Hematopoietic multipotent progenitor cell (in vitro differentiated cells): Measurements from ENCODE around the gene EAF1. TPM values are rescaled to one million over a fixed set of nuclear protein-coding genes. Genes with fewer than 3 reads are reported as not detected.
"Not testable (repeated sequence)": the region's sequence is repeated elsewhere in the genome, so short reads cannot be mapped to it uniquely, and the experiment has no call there.

Source experiments
- DNase-seq, 3 donors: peaks; one replicate each; pipeline ENCODE4 v3.0.0-alpha.2; 2011 to 2015; ENCODE audit warnings: low read depth in 2 of 3, low spot score in 2 of 3
- total RNA-seq: library from RNA; depleted of rRNA; stranded (reverse); fragments of >200 nt; gene quantifications from one replicate; pipeline ENCODE4 v1.2.3, GENCODE V29; 2012

EAF1 gene
- total RNA-seq, 1 donor, result 27.5 TPM

DNA sequence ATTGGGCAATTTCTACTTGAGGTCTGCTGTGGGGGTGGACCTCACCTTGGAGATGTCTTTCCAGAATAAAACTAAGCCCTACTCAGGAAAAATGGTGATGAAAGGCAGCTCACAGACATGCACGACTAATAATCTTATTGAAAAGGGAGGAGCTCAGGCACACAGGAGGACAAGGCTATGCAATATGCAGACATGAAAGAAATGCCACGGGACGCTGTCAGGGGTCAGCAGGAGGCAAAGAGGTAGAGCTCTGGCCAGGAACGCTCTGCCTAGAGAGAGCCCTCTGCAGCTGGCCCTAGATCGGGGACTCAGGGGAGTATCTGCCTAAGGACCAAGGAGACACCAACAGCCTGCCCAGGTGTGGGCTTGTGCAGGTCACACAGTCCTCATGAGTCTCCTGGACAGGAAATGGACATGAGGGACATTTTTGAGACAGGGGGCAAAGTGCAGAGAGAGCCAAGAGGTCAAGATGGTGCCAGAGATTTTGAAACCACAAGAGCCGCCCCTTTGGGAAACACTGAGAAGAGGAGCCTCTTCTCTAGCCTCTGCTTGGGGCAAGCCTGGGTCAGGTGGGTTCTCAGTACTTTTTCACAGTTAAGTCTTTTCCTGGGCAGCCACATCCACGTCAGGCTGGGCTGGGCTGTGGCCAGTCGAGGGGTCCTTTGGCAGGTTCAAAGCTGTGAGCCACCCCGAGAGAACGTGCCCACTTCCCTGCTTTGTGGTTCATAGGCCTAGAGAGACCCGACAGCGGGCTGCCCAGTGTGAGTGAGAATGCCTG, 23.2 kb downstream of the EAF1 start:
- DNase-seq, result no peak

DNA sequence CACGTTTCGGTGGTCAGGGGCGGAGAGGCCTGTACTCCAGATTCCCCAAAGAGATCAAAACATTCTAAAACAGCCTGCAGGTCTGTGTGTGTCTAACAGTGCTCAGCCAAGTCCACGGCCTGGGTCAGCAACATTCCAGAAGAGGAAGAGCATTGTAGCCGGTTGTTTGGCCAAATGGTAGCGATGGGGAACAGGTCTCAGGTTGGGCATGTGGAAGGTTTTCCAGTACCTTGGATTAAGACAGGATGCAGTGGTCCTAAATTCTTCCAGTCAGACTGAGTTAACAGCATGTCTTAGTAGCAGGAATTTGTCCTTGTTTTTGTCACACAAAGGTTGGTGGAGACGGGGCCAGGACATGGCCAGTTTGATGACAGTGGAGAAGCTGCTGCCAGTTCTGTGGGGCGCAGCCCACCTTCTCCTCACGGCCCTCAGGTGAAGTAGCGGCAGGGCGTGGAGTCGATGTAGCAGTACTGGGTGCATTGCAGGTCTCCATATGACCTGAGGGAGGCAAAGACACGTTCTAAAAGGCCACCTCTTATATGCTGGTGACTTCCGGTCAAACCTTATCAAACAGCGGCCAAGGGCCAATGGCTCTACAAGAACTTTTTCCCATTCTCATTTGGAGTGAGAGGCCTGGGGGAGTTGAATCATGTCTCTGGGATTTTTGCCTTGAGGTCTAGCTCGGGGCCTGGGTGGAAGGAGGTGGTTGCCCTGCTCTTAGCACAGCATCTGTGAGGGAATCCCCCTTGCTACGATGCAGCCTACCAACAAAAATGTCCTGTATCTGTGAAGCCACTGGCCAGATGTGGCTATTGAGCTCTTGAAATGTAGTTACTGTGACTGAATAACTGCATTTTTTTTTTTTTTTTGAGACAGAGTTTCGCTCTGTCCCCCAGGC, 24.1 kb downstream of the EAF1 start:
- DNase-seq, result no peak

DNA sequence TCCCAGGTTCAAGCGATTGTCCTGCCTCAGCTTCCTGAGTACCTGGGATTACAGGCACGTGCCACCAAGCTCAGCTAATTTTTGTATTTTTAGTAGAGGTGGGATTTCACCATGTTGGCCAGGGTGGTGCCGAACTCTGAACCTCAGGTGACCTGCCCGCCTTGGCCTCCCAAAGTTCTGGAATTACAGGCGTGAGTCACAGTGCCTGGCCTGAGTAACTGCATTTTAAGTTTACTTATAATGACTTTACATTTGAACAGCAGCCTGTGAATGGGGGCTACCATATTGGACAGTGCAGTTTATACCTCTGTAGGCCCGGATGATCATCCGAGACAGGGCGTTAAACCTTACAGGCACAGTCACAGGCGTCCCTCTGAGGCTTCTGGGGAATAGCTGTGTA, 24.8 kb downstream of the EAF1 start:
- DNase-seq, result no peak

DNA sequence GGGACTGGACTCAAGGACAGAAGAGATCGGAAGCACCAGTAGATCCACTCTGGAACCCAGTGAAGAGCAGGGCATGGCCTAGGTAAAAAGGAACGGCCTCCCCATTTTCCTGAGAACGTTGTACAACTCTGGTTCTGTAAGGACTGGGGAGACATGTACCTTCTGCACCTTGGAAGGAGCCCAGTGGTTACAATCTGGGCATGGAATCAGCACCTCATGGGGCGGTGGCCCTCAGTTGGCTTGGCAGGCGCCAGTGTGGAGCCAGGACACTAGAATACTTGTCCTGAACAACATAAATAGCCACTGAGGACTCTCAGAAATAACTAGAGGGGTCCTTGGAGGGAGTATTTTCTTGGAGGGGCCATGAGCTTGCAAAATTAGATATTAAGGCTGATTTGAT, 25.6 kb downstream of the EAF1 start:
- no peak for DNase-seq

DNA sequence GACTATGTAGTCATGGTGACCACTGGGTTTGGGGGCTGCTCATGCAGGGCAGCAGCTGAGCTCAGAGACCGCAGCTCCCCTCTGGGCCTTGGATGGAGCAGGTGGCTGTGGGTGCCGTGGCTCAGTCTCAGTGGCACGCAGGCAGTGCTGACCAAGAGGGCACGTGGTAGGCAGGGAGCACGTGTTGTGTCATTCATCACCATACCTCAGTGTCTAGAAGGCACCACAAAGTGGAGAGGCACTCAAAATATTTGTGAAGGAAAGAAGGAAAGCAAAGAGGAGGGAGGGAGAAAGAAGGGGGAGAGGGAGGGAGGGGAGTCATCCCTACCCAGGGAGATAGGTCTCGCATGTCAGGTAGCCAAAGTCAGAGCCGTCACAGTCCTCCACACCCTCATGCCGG, 26.1 kb downstream of the EAF1 start:
- no peak for DNase-seq

DNA sequence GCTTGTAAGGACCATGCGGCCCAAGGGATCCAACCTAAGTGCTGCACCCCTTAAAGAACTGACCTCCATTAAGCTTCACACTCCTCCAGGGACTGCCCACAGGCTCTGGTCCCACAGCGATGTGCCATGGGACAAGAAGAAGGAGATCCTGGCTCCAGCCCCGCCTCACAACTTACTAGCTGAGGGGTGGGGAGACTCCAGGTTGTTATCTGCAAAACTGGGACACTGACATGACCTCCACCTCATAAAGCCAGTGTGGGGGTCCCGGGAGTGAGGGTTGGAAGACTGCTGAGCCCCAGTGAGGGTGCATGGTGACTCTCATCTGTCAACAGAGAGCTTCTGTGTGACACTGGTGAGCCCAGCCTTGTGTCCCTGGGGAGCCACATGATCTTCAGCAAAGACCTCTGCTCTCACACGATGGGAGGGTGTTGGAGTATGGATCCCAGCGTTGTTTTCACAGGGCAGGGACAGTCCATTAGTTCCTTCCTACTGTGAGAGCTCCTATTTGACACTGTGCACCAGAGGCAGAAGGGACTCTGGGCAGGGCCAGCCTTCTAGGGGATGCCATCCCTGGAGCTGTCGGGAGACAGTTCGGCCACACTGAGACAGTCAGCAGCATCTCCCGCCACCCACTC, 26.7 kb downstream of the EAF1 start:
- DNase-seq, result no peak

DNA sequence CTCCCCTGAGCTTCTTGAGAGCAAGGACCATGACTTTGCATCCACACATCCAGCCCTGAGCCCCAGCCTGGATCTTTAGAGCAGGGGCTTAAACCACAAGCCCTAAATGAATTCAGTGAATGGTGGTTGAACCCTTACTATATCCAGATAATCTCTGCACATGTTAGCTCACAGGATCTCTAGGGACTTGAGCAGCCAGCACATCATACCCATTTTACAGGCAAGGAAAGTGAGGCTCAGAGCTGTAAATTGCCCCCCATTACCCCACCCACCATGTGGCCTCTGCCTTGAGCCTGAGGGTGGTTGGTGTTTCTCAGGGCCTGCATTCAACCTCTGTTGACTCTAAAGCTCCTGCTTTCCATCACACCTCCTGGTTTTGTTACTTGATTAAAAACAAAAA, 27.6 kb downstream of the EAF1 start:
- DNase-seq, result no peak

DNA sequence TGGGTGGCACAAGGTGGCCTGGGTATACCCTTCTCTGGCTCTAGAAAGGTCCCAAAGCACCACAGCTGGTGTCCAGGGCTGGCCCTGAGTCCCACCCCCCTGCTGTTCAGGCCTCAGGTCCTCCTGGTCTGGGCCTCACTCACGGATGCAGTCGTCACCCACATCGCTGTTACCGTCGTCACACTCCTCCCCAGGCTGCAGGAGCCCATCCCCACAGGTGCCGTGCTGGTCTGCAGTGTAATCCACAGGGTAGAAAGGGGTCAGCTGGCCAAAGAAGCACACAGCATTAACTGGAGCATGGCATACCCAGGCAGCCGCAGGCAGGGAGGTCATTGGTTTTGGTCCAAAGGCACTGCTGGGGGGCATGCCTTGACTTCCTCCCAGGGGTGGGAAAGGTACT, 28.4 kb downstream of the EAF1 start:
- no peak for DNase-seq

DNA sequence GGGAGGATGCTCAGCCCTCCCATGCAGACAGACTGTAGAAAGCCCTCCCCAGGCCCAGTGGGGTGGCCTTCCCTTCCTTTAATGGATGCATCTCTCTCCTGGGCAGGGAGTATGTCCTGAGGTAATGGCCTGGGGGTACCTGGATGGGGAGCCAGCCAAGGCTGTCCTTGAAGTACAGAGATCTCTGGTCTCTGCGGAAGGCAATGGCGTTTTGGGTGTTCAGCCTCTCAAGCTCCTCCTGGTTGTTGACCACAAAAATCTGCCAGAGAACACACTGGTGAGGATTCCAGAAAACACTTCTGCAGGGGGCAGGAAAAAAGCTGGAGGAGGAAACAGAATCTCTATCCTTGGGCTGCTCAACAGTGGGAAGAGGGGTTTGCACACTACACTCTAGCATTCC, 28.9 kb downstream of the EAF1 start:
- no peak for DNase-seq

DNA sequence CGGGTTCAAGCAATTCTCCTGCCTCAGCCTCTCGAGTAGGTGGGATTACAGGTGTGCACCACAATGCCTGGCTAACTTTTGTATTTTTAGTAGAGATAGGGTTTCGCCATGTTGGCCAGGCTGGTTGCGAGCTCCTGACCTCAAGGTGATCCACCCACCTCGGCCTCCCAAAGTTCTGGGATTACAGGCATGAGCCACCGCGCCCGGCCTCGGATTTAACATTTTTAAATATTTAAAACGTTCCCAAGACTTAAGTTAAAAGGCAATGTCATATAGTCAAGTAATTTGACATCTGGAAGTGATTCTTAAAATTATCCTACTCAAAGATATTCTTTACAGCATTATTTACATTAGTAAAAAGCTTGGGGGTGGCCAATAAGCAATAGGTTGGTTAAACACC, 29.5 kb downstream of the EAF1 start:
- DNase-seq, result not testable (repeated sequence)

DNA sequence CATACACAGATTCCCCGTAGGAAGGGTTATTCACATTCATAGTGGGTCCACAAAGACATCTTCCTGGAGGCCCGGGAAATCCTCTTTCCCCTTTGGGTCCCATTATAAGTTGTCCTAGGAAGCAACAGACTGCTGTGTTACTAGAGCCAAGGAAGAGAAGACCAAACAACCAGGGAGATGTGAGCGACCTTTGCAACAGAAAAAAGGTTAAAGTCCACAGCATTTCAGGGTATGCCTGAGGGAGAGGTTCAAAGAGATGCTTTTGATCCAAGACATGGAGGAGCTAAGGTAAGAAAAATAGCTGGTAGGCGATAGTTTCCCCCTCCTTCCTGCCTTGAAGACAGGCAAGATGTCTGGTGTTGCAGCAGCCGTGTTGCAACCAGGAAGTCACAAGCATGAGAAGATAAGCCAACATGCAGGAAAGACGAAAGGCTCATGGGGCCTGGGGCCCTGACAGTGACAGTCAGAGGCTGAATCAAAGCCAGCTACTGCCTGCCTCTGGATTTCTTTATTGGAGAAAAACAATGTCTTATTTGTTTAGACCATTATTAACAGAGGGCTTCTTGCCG, 30.9 kb downstream of the EAF1 start:
- DNase-seq, result no peak

DNA sequence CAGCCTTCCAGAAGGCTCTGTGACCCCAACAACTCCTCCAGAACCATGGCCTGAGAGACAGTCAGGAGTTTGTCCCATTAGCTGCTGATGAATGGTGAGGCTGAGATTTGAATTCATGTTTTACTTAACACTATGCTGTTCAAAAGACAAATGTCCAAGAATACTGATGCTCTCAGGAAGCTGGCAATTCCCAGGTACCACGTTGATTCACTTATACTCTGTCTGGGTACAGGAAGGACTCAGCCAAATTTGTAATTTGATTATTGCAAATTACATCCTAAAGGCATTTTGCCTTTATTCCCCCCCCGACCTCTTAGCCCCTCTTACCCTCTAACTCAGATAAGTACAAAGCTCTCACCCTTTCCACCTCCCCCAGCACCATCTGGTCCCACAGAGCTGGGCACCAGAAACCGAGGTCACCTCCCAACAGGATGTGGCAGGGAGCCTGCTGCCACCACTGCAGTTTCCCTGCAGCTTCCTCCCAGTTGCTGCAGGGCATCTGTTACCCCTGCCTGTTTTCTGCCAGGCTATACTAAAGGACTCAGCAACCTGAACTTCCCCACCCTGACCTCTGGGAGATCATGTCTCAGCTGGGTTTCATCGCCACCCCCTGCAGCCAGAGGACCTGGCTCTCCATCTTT, 33.6 kb downstream of the EAF1 start:
- DNase-seq, result peak in 2 of 3 donors; percentile 61 to 93

DNA sequence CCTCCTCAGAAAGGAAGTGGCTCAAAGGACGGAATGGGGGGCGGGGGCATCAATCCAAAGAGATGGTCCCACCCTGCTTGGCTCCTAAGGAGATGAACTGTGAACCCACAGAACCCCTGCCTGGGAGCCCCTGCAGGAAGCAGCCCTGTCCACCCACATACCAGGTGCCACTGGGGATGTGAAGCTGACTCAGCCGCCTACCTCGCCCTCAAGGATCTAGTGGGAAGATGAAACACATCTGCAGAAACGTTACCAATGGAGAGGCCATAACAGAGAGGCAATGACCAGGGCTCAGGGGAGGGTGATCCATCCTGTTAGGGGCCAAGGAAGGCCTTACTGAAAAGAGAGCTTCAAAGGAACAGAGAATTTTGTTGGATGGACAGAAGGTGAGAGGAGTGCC, 35.1 kb downstream of the EAF1 start:
- DNase-seq, result no peak

DNA sequence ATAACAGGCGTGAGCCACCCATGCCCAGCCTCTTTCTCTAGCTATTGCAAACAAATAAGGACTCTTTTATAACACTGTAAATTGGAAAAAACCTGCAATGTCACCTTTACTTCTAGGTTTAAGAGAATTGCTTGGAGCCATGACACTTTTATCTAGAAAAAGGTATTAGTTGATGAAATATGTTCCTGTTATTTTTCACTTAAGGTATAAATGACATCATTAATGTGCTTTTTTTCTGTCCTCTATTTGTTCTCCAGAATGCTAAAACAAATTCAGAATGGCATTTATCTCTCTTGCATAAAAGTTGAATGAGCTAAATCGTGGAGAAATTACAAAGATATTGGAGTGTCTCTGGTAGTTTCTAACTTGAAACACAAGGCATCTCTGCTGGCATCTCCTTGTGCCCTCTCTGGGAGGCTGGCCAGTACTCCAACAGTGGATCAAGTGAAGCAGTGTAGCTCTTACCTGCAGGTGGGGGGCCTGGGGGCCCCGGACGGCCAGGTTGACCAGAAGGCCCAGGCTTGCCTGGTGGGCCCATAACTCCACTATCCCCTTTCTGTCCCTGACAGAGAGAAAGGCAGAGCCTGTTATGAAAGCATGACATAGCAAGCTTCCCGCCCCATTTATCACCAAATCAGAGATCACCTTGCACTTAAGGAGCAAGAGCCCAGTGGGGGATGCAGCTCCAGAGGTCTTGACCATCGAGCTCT, 38.6 kb downstream of the EAF1 start:
- no peak for DNase-seq

DNA sequence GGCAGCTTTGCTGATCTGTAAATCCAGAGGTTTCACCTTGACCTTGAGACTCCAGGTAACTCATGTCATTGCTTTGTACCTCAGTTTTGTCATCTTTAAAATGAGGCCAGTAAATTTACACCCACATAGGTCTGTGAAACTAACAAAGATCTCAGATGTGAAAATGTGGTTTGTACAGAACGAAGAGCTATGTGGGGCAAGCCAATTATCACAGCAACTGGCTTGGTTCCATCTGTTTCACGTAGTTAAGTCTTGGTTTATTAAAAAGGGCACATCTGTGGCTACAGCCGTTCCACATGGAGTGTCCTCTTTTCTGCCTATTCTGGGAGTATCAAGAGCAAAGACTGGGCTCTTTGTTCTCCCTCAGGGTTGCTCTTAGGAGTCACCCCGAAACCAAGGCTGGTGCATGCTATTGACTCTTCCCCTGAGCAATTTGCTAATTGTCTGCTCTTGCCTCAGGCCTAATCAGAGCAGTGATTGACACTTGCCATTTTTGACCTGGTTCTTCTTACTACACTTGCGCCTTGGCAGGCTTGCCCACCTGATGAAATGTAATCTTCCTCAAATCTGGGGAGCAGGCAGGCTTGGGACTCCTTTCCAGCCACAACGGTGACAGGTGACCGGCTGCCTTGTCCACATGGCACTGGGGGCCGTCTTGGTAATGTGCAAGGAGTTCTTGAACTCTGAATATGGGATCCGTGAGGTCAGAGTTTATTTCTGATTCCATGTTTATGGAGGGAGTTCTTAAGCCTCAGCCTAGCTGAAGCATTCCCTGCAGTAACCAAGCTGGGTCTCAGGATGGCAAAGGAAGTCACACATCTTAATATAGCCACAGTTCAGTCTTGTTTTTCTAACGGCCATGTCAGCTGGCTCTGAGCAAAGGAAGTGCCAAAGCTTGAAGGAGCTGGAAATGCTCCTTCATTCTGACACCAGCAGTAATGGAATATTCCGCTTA, 40.1 kb downstream of the EAF1 start:
- no peak for DNase-seq

DNA sequence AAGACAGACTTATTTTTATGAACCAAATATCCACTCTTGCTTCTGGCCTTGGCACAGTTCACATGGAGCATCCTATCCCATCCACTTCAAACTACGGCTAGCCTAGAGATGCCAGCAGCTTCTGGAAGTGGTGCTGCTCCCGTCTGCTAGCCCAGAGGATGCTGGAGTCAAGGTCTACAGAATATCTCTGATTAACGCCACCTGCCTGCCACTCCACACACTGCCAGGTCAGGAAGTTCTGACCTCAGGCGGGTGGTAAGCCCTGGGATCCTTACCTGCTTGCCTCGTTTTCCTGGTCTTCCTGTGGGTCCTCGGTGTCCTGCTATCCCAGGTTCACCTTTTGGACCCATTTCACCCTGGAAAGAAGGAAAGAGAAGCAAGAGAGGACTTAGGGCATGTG, 42.9 kb downstream of the EAF1 start:
- DNase-seq, result no peak

DNA sequence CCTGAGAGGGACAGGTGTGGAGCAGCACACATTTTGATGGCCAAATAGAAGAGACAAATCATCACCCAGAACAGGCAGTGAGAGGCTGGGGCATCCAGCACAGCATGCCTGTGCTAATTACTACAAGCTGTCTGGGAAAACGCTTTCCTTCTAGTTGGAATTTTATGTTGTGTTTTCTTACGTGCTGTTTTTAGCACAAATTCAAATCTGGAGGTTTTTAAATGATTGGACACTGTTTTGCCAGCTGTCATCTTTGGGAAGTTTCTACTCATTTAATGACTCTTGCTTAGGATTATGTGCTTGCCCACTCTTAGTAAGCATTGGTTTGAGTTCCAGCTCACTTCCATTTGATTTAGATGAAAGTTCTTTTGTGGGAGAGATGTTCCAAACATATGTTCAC, 43.5 kb downstream of the EAF1 start:
- DNase-seq, result no peak

DNA sequence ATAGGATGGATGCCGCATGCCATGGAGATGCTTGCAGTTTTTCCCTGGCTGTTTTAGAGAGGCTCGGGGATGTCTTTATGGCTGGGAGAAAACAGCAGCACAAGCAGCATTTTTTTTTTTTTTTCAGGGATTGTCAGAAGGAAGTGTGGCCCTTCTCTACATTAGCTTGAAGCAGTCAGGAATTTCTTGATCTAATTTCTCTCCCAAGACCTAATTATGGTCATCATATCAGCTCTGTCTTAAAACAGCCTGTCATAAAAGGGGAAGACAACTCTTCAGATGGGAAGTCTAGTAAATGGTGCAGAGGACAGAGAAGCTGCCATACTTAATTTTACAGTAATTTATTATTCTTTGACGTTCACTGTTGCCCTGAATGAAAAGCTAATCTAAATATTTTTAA, 44.5 kb downstream of the EAF1 start:
- DNase-seq, result no peak

DNA sequence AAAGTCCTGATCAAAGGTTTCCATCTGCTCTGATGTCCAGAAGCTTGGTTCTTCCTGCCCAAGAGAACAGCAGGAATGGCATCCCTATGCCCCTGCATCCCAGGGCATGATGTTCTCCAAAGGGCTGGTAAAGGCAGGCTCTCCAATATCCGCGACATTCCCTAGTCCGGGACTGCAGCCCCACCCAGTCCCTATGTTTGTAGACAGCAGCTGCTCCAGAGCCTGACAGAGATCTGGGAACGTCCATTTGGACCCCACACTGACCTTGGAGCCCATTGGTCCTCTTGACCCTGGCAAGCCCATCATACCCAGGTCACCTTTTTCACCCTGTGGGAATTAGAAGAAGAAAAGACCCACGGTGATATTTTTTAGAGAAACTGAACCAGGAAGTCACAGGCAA, 47.8 kb downstream of the EAF1 start:
- DNase-seq, result no peak
